ENCODE results near the gene CNDP1.

- TF ChIP-seq SPI1 (IDR thresholded peaks at IDR 0.05; ENCODE audit: low read depth, low read length) (no peak), POU2F2 (IDR thresholded peaks at IDR 0.05; ENCODE audit: low read depth, low read length) (no peak), POLR2A (IDR thresholded peaks at IDR 0.05; ENCODE audit: low read depth, low read length) (no peak), TAF1 (IDR thresholded peaks at IDR 0.05; ENCODE audit: low read depth, low read length) (no peak)
Observed at GRCh38 chr18:74624466-74624865, 90.2 kb downstream of the CNDP1 start.
